Measurements from ENCODE around the gene TRIM51.
"Not testable (repeated sequence)": the region's sequence is repeated elsewhere in the genome, so short reads cannot be mapped to it uniquely, and the experiment has no call there.

Gene TRIM51, protein sequence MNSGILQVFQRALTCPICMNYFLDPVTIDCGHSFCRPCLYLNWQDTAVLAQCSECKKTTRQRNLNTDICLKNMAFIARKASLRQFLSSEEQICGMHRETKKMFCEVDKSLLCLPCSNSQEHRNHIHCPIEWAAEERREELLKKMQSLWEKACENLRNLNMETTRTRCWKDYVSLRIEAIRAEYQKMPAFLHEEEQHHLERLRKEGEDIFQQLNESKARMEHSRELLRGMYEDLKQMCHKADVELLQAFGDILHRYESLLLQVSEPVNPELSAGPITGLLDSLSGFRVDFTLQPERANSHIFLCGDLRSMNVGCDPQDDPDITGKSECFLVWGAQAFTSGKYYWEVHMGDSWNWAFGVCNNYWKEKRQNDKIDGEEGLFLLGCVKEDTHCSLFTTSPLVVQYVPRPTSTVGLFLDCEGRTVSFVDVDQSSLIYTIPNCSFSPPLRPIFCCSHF

GRCh38 chr11:55882997-55883396, at the start of gene TRIM51:
TSS of gene TRIM51 (plus strand) at chr11:55883297. CDS start at chr11:55885429, 2,132 bp downstream.
- not testable (repeated sequence) for DNase-seq (ENCODE audit: low spot score)

DNA sequence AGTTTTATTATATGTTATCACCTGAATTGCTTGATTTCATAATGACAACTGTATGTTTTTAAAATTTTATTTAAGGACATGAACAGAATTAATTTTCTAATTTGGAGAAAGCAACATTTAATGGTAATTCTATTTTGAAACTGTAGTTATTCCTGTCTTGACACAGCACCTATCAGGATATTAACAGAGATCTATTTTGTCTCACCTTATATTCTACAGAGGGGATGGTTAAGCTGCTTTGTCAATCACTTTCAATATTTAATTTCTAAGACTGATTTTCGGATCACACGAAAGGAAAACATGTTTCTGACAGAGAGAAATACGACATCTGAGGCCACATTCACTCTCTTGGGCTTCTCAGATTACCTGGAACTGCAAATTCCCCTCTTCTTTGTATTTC, 44.6 kb upstream of the TRIM51 start, which contains the start of gene OR5D16:
Gene OR5D16, plus strand, starts transcription at position 301 of the 400 bp plus-strand sequence. Its CDS starts 0 bp downstream, at position 301.
- no peak for DNase-seq (ENCODE audit: low spot score)

- DNase-seq (ENCODE audit: low spot score), result no peak
Measured at GRCh38 chr11:55847453-55847852, 35.6 kb upstream of the TRIM51 start.

GRCh38 chr11:55849037-55849436, 34.1 kb upstream of the TRIM51 start:
- no peak for DNase-seq (ENCODE audit: low spot score)

GRCh38 chr11:55852141-55852540, 31.0 kb upstream of the TRIM51 start:
- DNase-seq (ENCODE audit: low spot score), result no peak

- DNase-seq (ENCODE audit: low spot score), result no peak
Measured at GRCh38 chr11:55854704-55855103, 28.4 kb upstream of the TRIM51 start.

DNA sequence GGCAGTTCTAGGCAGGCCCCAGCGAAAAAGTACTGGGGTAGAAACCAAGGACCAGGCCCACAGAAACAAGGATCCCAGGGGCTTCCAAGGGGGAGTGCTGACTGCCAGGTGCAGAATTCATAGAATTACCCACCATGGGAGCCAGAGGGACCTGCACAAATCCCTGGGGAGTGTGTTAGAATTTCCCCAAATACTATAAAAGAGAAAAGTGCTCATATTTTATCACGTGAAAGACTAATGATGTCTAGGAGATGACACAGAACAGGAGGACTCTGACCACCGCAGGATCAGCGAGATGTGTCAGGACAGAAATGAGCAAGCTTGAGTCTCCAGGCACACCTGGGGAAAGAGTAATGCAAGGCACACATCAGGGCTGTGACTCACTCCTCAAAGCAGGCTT, 15.7 kb upstream of the TRIM51 start:
- not testable (repeated sequence) for DNase-seq (ENCODE audit: low spot score)

DNA sequence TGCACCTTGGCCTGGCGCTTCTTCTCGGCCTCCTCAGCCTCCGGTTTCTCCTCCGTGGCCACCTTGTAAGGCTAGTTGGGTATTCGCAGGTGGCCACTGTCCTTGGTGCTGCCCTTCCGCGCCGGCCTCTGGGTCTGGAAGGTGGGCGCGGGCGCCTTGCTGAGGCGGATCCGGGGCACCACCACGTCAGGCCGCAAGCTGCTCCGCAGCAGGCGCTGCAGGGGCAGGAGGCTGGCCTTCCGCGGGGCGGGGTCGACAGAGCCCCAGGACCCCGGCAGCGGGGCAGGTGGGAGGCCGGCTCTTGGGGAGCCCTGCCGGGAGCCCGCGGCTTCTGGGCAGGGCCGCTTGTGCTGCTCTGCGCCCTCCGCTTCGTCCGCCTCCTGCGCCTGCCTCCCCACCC, 10.4 kb upstream of the TRIM51 start:
- not testable (repeated sequence) for DNase-seq (ENCODE audit: low spot score)

DNA sequence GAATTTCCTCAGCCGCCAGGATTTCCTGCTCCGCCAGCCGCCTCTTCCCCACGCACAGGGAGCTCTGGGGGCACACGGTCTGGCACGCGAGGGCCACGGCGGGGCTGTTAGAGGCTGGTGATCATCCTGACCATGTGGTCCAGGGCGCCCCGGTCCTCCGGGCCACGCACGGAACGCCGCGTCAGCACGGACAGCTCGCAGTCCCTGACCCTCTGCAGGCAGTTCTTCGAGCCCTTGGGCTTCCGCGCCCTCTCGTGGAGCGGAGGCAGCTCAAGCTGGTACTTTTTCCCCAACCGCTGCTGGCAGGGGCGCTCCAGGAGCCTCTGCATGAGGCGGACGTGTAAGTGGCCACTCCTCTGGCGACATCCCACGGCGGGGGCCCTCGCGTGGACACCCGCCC, 10.0 kb upstream of the TRIM51 start:
- DNase-seq (ENCODE audit: low spot score), result not testable (repeated sequence)

DNA sequence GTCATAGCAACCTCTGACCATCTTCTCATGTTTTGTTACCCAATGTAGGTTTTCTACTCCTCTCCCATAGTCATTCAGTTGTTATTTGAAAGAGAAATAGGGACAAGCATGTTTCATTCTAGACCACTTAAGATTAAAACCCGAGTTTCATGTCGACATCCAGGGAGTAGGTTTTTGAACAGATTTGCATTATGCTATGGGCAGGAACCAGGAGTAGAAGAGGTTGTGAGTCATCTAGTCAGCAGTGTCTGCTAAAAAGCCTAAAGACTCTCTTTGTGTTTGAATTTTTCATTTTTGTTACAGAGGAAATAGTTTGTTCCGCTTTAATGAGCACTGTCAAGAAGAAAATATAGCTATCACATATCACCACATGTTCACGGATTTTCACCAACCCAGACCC, 1.9 kb downstream of the TRIM51 start:
- DNase-seq (ENCODE audit: low spot score), result not testable (repeated sequence)

DNA sequence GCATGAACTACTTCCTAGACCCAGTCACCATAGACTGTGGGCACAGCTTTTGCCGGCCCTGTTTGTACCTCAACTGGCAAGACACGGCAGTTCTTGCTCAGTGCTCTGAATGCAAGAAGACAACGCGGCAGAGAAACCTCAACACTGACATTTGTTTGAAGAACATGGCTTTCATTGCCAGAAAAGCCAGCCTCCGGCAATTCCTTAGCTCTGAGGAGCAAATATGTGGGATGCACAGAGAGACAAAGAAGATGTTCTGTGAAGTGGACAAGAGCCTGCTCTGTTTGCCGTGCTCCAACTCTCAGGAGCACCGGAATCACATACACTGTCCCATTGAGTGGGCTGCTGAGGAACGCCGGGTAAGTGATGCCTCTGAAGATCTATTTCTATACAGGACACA, 2.4 kb downstream of the TRIM51 start:
- DNase-seq (ENCODE audit: low spot score), result not testable (repeated sequence)

GRCh38 chr11:55895216-55895615, 12.1 kb downstream of the TRIM51 start:
- DNase-seq (ENCODE audit: low spot score), result no peak

- no peak for DNase-seq (ENCODE audit: low spot score)
Measured at GRCh38 chr11:55902308-55902707, 19.2 kb downstream of the TRIM51 start.

- no peak for DNase-seq (ENCODE audit: low spot score)
Measured at GRCh38 chr11:55914482-55914881, 31.4 kb downstream of the TRIM51 start, which contains the start of gene OR5W2. TSS of gene OR5W2 (minus strand) at chr11:55914582. CDS start at chr11:55914582, 0 bp downstream.

- DNase-seq (ENCODE audit: low spot score), result no peak
Measured at GRCh38 chr11:55920537-55920936, 37.4 kb downstream of the TRIM51 start.

GRCh38 chr11:55936300-55936699, 53.2 kb downstream of the TRIM51 start, which contains the start of gene OR5I1:
TSS of gene OR5I1 (minus strand) at chr11:55936400. CDS start at chr11:55936400, 0 bp downstream.
- no peak for DNase-seq (ENCODE audit: low spot score)

All from LoVo (cell line).